Activated effector memory CD4-positive, alpha-beta T cell treated with Interleukin-2 at 50 U/mL for 16 hours (primary cell): ENCODE data around the gene AMDHD1.
A peak's percentile ranks its signal among the peaks of the same experiment; 100 is the strongest.

ENCODE experiments used
- DNase-seq: peaks from one replicate; pipeline ENCODE4 v3.0.0-alpha.2; 2020

Gene AMDHD1

GRCh38 chr12:95996034-95996658 is 53.0 kb downstream of the AMDHD1 start, which contains the start of gene HAL:
Gene HAL, minus strand, starts transcription at chr12:95996344. Its CDS starts 434 bp downstream, at chr12:95995910.
- DNase-seq: no peak

GRCh38 chr12:95997276-95997675 is 54.1 kb downstream of the AMDHD1 start:
- no peak for DNase-seq

- DNase-seq: no peak
Measured at GRCh38 chr12:95997911-95998510, 54.9 kb downstream of the AMDHD1 start.

- DNase-seq: peak; percentile 12
Measured at GRCh38 chr12:95998611-95999286, 55.6 kb downstream of the AMDHD1 start.

GRCh38 chr12:95999484-95999883 is 56.4 kb downstream of the AMDHD1 start:
- DNase-seq: no peak

- no peak for DNase-seq
Measured at GRCh38 chr12:96000858-96001257, 57.7 kb downstream of the AMDHD1 start.

- no peak for DNase-seq
Measured at GRCh38 chr12:96006727-96007126, 63.6 kb downstream of the AMDHD1 start.

- no peak for DNase-seq
Measured at GRCh38 chr12:96007729-96008128, 64.6 kb downstream of the AMDHD1 start.

- no peak for DNase-seq
Measured at GRCh38 chr12:96014943-96015599, 71.9 kb downstream of the AMDHD1 start.

GRCh38 chr12:96015672-96016071 is 72.5 kb downstream of the AMDHD1 start:
- no peak for DNase-seq
